A549 (cell line): ENCODE measurements around the gene SELP.

Experiments
- EP300 ChIP-seq, 2 experiments: fragments of >200 bp; sonication (Bioruptor Twin); formaldehyde crosslinking; IDR thresholded peaks; 2 replicates in 1 of 2; 3 replicates in 1 of 2; pipeline ENCODE4 v1.6.1; 2016 to 2017
- MYC ChIP-seq: IDR thresholded peaks from 2 replicates; pipeline ENCODE4 v1.6.1; 2012; ENCODE audit warnings: mild to moderate bottlenecking, inconsistent platforms, low read length, improper control_type of control experiment, borderline replicate concordance
- POLR2A ChIP-seq: IDR thresholded peaks from 2 replicates; pipeline ENCODE4 v1.6.1; 2012; ENCODE audit warnings: mild to moderate bottlenecking, low read length
- TF ChIP-seq, protein P1 (sequence below): fragments of >200 bp; sonication (Bioruptor Twin); formaldehyde crosslinking; IDR thresholded peaks from 3 replicates; pipeline ENCODE4 v1.5.1; 2016

DNA sequence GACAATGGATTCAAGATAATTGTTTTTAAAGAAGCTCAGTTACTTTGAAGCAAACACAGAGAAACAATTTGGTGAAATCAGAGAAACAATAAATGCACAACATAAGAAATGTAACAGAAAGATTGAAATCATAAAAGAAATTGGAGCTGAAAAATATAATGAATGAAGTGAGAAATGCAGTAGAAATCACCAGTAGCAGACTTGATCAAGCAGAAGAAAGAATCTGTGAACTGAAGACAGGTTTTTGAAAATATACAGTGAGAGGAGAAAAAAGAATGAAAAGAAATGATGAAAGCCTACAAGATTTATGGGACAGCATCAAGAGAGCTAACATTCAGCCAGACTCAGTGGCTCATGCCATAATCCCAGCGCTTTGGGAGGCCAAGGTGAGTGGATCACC, 4.2 kb upstream of the SELP start:
- TF ChIP-seq MYC, result no peak
- TF ChIP-seq EP300 (IDR thresholded peaks at IDR 0.05), result no peak
- TF ChIP-seq, protein P1, sequence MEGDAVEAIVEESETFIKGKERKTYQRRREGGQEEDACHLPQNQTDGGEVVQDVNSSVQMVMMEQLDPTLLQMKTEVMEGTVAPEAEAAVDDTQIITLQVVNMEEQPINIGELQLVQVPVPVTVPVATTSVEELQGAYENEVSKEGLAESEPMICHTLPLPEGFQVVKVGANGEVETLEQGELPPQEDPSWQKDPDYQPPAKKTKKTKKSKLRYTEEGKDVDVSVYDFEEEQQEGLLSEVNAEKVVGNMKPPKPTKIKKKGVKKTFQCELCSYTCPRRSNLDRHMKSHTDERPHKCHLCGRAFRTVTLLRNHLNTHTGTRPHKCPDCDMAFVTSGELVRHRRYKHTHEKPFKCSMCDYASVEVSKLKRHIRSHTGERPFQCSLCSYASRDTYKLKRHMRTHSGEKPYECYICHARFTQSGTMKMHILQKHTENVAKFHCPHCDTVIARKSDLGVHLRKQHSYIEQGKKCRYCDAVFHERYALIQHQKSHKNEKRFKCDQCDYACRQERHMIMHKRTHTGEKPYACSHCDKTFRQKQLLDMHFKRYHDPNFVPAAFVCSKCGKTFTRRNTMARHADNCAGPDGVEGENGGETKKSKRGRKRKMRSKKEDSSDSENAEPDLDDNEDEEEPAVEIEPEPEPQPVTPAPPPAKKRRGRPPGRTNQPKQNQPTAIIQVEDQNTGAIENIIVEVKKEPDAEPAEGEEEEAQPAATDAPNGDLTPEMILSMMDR, result no peak
- TF ChIP-seq POLR2A, result no peak
